Ovary (tissue), 3 donors: ENCODE data around the gene IL17REL.

ENCODE experiments used
- CTCF ChIP-seq, 3 donors: fragments of 450-650 bp in 2 of 3; fragments of 200-600 bp in 1 of 3; IDR thresholded peaks; one replicate each; pipeline versions ENCODE4 v1.5.1 to v1.8.0; 2016 to 2022; ENCODE audit warnings: antibody characterized with exemption in 3 of 3, mild to moderate bottlenecking in 1 of 3
- EP300 ChIP-seq: sonication (generic); formaldehyde crosslinking; IDR thresholded peaks from one replicate; pipeline ENCODE4 v1.6.1; 2017; ENCODE audit warnings: antibody characterized with exemption
- POLR2A ChIP-seq: fragments of 450-650 bp; IDR thresholded peaks from one replicate; pipeline ENCODE4 v1.6.1; 2017; ENCODE audit warnings: antibody characterized with exemption, mild to moderate bottlenecking, moderate library complexity
- donor health status: DM: no; HTN: no; CAD: no.

DNA sequence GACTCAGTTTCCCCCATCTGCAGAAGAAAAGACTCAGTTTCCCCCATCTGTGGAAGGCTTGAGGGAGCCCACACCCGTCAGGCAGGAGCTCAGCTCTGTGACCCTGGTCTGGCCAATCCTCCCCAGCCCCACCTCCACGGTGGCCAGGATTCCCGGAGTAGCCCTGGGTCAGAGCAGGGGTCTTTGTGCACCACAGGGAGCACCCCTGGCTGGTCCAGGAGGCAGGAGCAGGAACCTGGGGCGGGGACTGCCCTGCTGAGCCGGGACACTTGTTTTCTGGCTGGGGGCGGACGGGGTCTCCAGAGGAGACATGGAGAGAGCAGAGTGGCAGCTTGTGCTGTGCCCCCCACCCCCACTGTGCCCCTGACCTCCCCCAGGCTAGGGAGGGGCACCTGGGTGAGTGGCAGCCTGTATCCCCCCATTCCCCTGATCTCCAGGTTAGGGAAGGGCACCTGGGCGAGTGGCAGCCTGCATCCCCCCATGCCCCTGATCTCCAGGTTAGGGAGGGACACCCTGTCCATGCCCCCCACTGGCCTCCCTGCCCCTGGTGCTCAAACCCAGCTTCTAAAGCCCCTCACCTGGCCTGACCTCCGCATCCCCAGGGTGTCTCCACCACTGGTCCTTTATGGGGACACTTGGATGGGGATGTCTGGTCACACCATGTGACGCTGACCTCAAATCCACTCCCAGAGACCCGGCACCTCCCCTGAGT lies 18.8 kb downstream of the IL17REL start:
- TF ChIP-seq CTCF (IDR thresholded peaks at IDR 0.05), result no peak
- TF ChIP-seq POLR2A, result no peak
- no peak for TF ChIP-seq EP300
